ENCODE data around the gene SRRT. TPM values are rescaled to one million over a fixed set of nuclear protein-coding genes. Genes with fewer than 3 reads are reported as not detected.

Gene SRRT
- polyA plus RNA-seq, 1 donor from 2014 or later, result 59.9 TPM

DNA sequence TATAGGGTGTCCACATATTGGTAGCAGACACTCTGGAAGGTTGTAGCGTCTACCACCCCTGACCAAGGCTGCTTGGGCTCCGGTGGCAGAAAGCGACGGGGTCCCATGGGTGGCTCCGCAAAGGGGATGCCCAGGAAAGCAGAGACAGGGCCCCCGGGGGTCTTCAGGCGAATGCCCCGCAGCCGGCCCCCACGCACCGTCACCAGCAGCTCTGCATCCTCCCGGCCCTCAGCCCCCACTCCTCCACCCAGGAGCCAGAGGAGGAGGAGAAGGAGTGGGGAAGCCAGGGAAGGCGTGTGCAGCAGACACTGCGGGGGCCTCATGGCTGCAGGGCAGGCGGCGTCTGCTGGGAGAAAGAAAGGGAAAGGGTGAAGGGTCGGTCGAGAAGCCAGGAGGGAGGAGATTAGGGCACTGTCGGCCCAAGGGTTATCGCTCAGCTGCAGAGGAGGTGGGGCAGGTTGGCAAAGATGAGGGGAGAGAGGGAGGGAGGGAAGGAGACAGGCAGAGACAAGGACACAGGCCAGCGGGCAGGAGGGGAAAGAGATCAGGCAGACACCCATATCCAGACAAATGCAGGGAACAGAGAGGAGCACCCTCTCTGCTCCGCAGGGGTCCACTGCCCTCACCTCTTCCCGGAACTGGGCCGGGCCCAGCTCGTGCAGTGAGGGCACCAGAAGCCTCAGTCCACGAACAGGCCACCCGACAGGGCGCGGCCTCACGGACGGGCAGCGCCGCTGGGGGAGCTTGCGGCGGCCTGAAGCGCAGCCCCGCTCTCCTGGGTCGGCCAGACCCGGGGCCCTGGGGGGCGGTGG, 19.2 kb downstream of the SRRT start:
- Histone ChIP-seq H3F3A (ENCODE audit: insufficient read depth, low read length, poor library complexity, severe bottlenecking) (no peaks in the 10 kb centered on the region), H3K9ac (ENCODE audit: low read length) (peak overlapping the region; percentile 61), H3K36me3 (ENCODE audit: insufficient read depth, low read length) (peaks cover under 1% of the 10 kb centered on the region), H3K9me3 (ENCODE audit: low read length) (no peaks in the 10 kb centered on the region), H3K4me3 (ENCODE audit: low read length) (peak overlapping the region; percentile 72), H3K27ac (ENCODE audit: low read length) (no peak overlapping the region), H4K20me1 (ENCODE audit: insufficient read depth) (no peaks in the 10 kb centered on the region), H3K9me2 (ENCODE audit: insufficient read depth, low read length) (no peaks in the 10 kb centered on the region), H2AFZ (ENCODE audit: low read depth, low read length) (no peak overlapping the region), H3K79me2 (replicated peaks; ENCODE audit: insufficient read depth, low read length) (no peaks in the 10 kb centered on the region), H3K4me2 (ENCODE audit: low read length) (no peak overlapping the region), H3K27me3 (ENCODE audit: insufficient read depth, low read depth, low read length) (peaks cover 32% of the 10 kb centered on the region)
- TF ChIP-seq RAD21 (conservative IDR thresholded peaks at IDR 0.05) (no peak), TAF1 (IDR thresholded peaks at IDR 0.05; ENCODE audit: low read depth) (no peak), EZH2 (IDR thresholded peaks at IDR 0.05; ENCODE audit: borderline replicate concordance, insufficient read depth, low read length, poor library complexity, severe bottlenecking) (no peak), SMC3 (conservative IDR thresholded peaks at IDR 0.05; ENCODE audit: poor library complexity) (no peak), MXI1 (conservative IDR thresholded peaks at IDR 0.05; ENCODE audit: poor library complexity, severe bottlenecking) (no peak), EP300 (conservative IDR thresholded peaks at IDR 0.05; ENCODE audit: poor library complexity, severe bottlenecking) (no peak), POLR2AphosphoS5 (IDR thresholded peaks at IDR 0.05) (no peak)
- TF ChIP-seq, protein P1, sequence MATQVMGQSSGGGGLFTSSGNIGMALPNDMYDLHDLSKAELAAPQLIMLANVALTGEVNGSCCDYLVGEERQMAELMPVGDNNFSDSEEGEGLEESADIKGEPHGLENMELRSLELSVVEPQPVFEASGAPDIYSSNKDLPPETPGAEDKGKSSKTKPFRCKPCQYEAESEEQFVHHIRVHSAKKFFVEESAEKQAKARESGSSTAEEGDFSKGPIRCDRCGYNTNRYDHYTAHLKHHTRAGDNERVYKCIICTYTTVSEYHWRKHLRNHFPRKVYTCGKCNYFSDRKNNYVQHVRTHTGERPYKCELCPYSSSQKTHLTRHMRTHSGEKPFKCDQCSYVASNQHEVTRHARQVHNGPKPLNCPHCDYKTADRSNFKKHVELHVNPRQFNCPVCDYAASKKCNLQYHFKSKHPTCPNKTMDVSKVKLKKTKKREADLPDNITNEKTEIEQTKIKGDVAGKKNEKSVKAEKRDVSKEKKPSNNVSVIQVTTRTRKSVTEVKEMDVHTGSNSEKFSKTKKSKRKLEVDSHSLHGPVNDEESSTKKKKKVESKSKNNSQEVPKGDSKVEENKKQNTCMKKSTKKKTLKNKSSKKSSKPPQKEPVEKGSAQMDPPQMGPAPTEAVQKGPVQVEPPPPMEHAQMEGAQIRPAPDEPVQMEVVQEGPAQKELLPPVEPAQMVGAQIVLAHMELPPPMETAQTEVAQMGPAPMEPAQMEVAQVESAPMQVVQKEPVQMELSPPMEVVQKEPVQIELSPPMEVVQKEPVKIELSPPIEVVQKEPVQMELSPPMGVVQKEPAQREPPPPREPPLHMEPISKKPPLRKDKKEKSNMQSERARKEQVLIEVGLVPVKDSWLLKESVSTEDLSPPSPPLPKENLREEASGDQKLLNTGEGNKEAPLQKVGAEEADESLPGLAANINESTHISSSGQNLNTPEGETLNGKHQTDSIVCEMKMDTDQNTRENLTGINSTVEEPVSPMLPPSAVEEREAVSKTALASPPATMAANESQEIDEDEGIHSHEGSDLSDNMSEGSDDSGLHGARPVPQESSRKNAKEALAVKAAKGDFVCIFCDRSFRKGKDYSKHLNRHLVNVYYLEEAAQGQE (IDR thresholded peaks at IDR 0.05; ENCODE audit: borderline replicate concordance), result no peak
- TF ChIP-seq, protein P2, sequence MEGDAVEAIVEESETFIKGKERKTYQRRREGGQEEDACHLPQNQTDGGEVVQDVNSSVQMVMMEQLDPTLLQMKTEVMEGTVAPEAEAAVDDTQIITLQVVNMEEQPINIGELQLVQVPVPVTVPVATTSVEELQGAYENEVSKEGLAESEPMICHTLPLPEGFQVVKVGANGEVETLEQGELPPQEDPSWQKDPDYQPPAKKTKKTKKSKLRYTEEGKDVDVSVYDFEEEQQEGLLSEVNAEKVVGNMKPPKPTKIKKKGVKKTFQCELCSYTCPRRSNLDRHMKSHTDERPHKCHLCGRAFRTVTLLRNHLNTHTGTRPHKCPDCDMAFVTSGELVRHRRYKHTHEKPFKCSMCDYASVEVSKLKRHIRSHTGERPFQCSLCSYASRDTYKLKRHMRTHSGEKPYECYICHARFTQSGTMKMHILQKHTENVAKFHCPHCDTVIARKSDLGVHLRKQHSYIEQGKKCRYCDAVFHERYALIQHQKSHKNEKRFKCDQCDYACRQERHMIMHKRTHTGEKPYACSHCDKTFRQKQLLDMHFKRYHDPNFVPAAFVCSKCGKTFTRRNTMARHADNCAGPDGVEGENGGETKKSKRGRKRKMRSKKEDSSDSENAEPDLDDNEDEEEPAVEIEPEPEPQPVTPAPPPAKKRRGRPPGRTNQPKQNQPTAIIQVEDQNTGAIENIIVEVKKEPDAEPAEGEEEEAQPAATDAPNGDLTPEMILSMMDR (IDR thresholded peaks at IDR 0.05; ENCODE audit: poor library complexity, severe bottlenecking), result no peak

DNA sequence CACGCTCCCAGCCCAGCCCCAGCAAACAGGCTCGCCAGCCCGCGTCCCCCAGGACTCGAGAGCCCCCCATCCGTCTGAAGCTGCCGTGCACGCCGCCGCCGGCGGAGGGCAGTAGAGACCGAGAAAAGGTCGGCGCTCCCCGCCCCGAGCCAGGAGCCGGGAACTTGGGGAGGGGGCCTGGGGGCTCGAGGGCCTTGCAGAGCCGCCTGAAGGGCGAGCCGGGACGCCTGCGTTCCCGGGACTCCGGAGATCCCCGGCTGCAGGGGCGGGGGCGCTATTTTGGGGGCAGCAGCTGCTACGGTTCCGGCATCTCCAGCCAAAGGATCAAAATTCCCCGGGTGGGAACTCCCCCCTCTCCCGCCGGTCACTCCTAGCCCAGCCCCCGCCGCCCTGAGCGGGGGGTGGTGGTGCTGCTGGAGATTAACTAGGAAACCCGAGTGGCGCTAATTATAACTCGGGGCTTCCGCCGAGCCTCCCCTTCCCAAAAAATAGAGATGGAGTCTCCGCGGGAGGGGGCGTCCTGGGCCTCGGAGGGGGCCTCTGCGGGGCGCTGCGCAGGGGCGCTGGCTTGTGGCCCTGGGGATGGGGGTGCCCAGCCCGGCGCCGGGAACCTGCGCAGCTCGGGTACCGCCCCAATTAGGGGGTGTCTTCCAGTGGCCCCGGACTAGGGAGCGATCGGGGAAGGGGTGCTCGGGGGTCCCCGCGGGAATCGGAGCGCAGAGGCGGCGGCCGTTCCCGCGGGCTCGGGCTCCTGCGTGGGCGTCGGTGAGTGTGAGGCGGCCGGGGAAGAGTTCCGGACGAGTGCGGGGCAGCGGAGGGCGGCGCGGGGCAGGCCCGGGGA, 20.2 kb downstream of the SRRT start:
- H3K27me3 ChIP-seq (ENCODE audit: insufficient read depth, low read depth, low read length), result peaks cover 32% of the 10 kb centered on the region
- H2AFZ ChIP-seq (ENCODE audit: low read depth, low read length), result no peak overlapping the region
- no peaks in the 10 kb centered on the region for H4K20me1 ChIP-seq (ENCODE audit: insufficient read depth)
- TF ChIP-seq POLR2AphosphoS5 (IDR thresholded peaks at IDR 0.05) (no peak), EP300 (conservative IDR thresholded peaks at IDR 0.05; ENCODE audit: poor library complexity, severe bottlenecking) (no peak), SMC3 (conservative IDR thresholded peaks at IDR 0.05; ENCODE audit: poor library complexity) (peak; percentile 82), RAD21 (conservative IDR thresholded peaks at IDR 0.05) (peak; percentile 89), MXI1 (conservative IDR thresholded peaks at IDR 0.05; ENCODE audit: poor library complexity, severe bottlenecking) (no peak), TAF1 (IDR thresholded peaks at IDR 0.05; ENCODE audit: low read depth) (peak; percentile 30), EZH2 (IDR thresholded peaks at IDR 0.05; ENCODE audit: borderline replicate concordance, insufficient read depth, low read length, poor library complexity, severe bottlenecking) (peak; percentile 56)
- TF ChIP-seq, protein P1 (IDR thresholded peaks at IDR 0.05; ENCODE audit: borderline replicate concordance), result no peak
- TF ChIP-seq, protein P2 (IDR thresholded peaks at IDR 0.05; ENCODE audit: poor library complexity, severe bottlenecking), result peak; percentile 92
- H3K27ac ChIP-seq (ENCODE audit: low read length), result no peak overlapping the region
- H3K4me3 ChIP-seq (ENCODE audit: low read length), result peak overlapping the region; percentile 72
- H3K4me2 ChIP-seq (ENCODE audit: low read length), result peak overlapping the region; percentile 84
- no peaks in the 10 kb centered on the region for H3K79me2 ChIP-seq (replicated peaks; ENCODE audit: insufficient read depth, low read length)
- H3K9me3 ChIP-seq (ENCODE audit: low read length), result no peaks in the 10 kb centered on the region
- peak overlapping the region; percentile 61 for H3K9ac ChIP-seq (ENCODE audit: low read length)
- no peaks in the 10 kb centered on the region for H3K9me2 ChIP-seq (ENCODE audit: insufficient read depth, low read length)
- H3K36me3 ChIP-seq (ENCODE audit: insufficient read depth, low read length), result no peaks in the 10 kb centered on the region
- H3F3A ChIP-seq (ENCODE audit: insufficient read depth, low read length, poor library complexity, severe bottlenecking), result no peaks in the 10 kb centered on the region

All from neural cell (in vitro differentiated cells).